ENCODE data around the gene MAPKAPK2.

The MAPKAPK2 gene

GRCh38 chr1:206751891-206752290 is 67.2 kb downstream of the MAPKAPK2 start:
- no peak for DNase-seq (ENCODE audit: low read depth, low spot score)
- TF ChIP-seq CTCF (IDR thresholded peaks at IDR 0.05; ENCODE audit: low read depth, low read length): no peak
- in situ Hi-C loops (cut with HindIII; ENCODE audit: low sequenced_read_pairs): no loop called here

GRCh38 chr1:206752481-206752880 is 67.8 kb downstream of the MAPKAPK2 start:
- in situ Hi-C loops (cut with HindIII; ENCODE audit: low sequenced_read_pairs): no loop called here
- H3K4me3 ChIP-seq (ENCODE audit: low read depth, low read length): no peak overlapping the region
- DNase-seq (ENCODE audit: low read depth, low spot score): no peak
- TF ChIP-seq CTCF (IDR thresholded peaks at IDR 0.05; ENCODE audit: low read depth, low read length): no peak

More at GRCh38 chr1:206751891-206752290, 67.2 kb downstream of the MAPKAPK2 start:
- no peak overlapping the region for H3K4me3 ChIP-seq (ENCODE audit: low read depth, low read length)

- DNase-seq (ENCODE audit: low read depth, low spot score): peak; percentile 33
- no peak for TF ChIP-seq CTCF (IDR thresholded peaks at IDR 0.05; ENCODE audit: low read depth, low read length)
- H3K4me3 ChIP-seq (ENCODE audit: low read depth, low read length): no peak overlapping the region
- in situ Hi-C loops (cut with HindIII; ENCODE audit: low sequenced_read_pairs): no loop called here
Measured at GRCh38 chr1:206753141-206753540, 68.4 kb downstream of the MAPKAPK2 start.

- no peak overlapping the region for H3K4me3 ChIP-seq (ENCODE audit: low read depth, low read length)
- DNase-seq (ENCODE audit: low read depth, low spot score): no peak
- no peak for TF ChIP-seq CTCF (IDR thresholded peaks at IDR 0.05; ENCODE audit: low read depth, low read length)
- in situ Hi-C loops (cut with HindIII; ENCODE audit: low sequenced_read_pairs): no loop called here
Measured at GRCh38 chr1:206754011-206754410, 69.3 kb downstream of the MAPKAPK2 start.

- DNase-seq (ENCODE audit: low read depth, low spot score): no peak
- no peak overlapping the region for H3K4me3 ChIP-seq (ENCODE audit: low read depth, low read length)
- no peak for TF ChIP-seq CTCF (IDR thresholded peaks at IDR 0.05; ENCODE audit: low read depth, low read length)
- in situ Hi-C loops (cut with HindIII; ENCODE audit: low sequenced_read_pairs): no loop called here
Measured at GRCh38 chr1:206757524-206758266, 73.0 kb downstream of the MAPKAPK2 start.

- in situ Hi-C loops (cut with HindIII; ENCODE audit: low sequenced_read_pairs): no loop called here
- no peak for TF ChIP-seq CTCF (IDR thresholded peaks at IDR 0.05; ENCODE audit: low read depth, low read length)
- H3K4me3 ChIP-seq (ENCODE audit: low read depth, low read length): no peak overlapping the region
- no peak for DNase-seq (ENCODE audit: low read depth, low spot score)
Measured at GRCh38 chr1:206760590-206760989, 75.9 kb downstream of the MAPKAPK2 start.
